NCI-H69 (cell line): Measurements from ENCODE around the gene SELENON.

Source experiments
- DNase-seq: peaks from one replicate; lab custom pipeline; 2025; lab: John Stamatoyannopoulos, UW

The SELENON gene

DNA sequence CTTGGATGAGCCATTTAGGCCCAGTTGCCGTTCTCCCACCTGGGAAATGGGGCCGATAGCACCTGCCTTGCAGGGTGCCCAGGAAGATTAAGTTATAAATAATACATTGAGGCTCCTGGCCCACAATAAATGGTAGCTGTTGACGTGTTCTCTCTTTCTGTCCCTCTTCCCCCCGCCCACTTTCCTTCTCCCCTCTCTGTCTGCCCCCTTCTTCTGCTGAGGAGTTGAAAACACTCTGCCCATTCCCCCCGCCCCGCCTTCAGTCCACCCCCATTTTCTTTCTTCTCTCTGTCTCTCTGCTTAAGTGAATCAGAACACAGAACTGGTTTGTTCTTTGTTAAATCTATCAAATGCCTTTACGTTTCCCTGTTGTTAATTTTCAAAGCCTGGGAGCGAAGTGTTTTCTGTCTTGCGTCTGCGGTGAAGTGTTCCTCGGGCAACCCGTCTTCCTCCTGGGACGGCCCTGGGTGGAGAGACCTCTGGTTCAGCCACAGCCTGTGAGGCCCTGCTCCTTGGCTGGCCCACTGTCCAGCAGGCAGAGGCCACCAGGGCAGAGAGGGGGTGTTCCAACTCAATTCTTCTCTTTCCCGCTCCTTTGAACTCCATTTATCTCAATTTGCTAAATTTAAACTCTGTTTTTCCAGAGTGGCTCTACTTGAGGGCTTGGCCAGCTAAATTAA lies 29.3 kb upstream of the SELENON start:
- DNase-seq, result no peak

DNA sequence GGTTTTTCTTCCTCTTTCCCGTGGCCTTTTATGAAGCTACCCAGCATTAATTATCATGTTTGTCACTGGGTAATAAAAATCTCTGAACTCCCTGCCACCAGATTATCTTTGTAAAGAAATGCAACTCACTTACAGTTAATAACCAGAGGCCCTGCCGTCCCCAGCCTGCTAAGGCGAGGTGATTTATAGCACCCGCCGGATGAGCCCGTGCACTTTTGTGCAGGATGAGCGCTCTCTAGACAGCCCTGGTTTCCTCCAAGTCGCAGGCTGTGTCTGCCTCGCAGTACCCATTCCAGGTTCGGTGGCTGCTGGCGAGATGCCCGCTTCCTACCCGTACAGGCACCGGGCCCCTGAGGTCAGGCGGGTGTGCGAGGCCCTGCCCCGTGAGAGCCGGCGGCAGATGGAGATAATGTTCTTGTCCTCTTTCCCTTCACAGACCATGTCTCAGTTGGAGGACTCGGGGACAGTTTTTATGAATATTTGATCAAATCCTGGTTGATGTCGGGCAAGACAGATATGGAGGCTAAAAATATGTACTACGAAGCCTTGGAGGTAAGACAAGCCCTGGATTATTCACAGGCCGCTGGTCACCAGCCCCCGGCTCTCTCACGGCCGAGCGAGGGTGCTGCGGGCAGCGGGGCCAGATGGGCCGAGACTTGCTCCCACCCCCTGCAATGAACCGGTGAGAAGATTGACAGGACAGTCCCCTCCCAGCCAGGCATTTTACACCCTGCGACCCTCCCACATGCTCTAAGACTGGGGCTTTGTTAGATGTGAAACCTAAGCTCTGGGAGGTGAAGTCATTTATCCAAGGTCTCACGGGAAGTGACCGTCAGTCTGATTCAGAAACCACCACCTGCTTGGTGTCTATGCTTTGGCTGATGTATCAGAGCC lies 28.5 kb upstream of the SELENON start:
- peak; percentile 83 for DNase-seq

DNA sequence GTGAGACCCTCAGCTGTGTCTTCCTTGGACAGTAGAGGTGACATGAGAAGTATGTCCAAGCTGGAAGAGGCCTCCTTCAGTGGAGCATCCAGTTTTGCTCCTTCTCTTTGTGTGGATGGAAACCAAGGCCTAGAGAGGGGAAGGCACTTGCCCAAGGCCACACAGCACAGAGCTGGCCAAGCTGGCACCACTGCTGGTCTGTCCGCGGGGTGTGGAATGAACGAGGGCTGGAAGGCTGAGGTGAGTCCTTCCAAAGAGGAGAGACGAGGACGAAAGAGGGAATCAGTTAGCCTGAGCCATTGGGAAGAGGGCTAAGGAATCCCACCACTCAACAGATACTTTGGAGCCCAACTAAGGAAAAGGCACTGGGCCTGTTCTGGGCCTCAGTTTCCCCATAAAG lies 27.8 kb upstream of the SELENON start:
- DNase-seq, result no peak

DNA sequence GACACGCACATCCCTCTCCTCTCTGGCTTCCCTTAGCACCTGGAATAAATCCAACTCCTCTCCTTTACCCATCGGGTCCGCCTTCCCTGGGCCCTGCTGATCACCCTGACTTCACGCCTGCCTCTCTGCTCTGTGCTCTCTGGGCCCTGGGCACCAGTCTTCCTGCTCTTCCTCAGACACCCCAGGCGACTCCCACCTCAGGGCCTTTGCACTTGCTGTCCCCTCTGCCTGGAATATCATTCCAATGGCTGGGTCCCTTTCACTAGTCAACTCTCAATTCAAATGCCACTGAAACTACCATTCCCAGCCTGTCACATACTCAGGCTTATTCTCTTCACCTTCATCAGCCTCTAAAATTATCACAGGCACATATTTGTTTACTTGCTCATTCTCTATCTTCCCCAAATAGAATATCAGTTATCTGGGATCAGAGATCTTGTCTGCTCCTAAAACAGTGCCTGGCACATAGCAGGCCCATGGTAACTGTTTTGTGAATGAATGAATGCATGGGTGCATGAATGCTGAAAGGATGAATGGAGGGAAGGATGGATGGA lies 27.2 kb upstream of the SELENON start:
- DNase-seq, result peak; percentile 8

DNA sequence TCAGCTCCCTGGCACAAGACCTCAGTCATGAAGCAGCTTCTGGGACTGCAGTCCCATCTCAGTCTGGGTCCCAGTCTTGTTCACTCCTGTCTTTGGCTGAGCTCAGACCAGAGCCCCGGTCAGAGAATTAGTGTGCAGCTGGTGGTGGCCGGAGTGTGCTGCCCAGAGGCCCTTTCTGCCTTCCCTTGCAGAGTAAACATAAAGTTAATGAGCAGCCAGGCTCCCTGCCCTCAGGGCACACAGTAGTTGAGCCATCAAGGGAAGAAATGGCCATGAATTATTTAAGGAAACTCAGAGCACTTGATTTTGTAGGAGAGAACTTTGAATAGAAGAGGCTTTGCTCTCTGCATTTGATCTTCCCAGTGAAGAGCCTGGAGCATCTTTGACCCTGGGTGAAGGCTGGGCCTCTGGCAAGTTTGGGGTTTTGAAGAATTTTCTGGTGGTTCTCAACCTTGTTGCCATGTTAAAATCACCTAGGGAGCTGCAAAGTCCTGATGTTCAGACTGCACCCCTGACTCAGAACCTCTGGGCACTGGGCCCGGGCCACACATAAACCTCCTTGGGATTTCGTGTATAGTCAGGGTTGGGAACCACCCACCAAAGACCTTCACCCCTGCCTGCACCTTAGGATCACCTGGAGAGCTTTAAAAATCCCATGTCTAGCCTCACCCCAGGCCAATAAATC lies 26.4 kb upstream of the SELENON start:
- peak; percentile 85 for DNase-seq

DNA sequence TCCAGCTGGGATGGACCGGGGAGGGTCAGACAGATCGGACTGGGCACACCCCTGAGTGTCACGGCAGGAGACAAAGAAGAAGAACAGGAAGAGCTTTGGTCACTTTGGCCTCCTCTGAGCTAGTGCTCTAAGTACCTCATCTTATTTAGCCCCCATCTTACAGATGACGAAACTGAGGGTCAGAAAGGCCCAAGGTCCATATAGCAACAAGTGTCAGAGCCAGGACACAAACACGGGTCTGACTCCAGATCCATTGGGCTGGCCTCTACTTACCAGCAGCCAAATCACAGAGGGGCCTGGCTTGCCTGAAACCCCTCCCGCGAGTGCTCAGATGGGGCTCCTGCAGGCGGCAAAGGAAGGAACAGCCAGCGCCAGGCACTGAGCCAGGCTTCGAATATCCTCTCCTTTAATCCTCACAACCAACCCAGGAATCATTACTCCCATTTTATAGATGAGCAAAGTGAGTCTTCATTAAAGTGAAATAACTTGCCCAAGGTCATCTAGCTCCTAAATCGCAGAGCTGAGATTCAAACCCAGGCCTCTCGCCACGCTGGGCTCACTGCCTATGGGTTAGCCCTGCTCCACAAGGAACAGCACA lies 25.7 kb upstream of the SELENON start:
- DNase-seq, result peak; percentile 56

DNA sequence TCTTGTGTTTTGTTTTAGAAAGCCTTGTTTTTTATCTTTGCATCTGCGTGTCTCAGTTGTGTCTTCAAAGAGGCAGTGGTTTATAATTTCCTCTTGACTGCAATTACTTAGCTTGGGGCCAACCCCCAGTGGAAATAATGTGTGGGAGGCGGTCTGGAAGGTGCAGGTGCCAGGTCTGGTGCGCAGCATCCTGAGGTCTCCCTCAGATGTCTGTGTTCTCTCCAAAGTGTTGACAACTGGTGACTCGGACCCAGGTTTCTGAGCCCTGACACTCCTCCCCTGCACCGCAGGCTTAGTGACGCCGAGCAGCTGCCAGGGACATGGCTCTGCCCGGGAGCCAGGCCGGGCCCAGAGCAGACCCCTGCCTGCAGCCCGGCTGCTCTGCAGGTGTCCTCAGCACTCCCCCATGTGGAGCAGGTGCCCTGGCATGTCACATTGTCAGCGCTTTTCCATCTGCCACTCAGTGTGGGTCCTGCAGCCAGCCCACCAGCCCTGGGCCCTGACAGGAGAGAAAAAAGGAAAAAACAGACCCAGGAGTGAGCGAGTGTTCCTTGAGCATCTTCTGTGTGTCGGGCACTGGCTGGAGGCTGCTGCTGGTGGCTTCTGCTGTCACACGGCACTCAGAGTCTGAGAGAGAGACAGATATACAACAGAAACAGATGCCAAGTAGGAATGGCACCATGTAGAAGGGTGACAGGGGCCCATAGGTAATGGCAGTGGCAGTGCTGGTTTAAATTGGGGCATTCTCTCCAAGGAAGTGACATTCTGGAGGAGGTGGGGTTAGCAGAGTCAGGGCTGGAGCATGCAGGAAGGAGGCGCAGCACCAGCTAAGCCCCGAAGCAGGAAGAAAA lies 24.8 kb upstream of the SELENON start:
- peak; percentile 85 for DNase-seq

DNA sequence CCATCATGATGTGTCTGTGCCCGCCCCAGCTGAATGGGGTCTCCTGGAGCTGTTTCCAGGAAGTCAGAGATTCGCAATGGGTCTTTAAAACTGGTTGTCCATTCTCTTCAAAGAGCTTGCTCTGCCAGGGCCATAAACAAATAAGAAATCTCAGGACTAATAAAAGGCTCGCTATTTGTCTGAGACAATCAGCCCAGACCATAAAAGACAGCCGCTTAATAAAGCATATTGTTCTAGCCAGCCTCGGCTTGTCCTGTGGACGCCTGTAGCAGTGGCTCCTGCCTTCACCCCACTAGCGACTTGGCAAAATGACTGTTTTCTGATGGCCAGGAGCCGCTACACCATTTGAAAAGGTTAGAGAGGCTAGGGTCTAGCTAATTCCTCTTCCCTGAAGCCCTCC lies 20.6 kb upstream of the SELENON start:
- no peak for DNase-seq

DNA sequence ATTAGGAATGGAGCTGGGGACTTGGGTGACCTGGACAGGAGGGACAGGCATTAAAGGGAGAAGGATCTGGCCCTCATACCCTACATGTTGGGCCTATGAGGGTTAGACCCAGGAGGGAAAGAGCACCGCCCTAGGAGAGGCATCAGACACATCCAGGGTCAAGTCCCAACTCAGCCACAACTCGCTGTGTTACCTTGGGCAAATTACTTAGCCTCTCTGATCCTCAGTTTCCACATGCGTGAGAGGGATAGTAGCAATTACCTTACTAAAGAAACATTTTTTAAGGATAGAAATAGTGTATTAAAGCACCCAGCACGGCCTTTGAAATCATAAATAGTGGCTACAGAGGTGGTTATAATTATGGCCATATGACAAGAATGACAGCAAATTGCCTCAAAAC lies 20.1 kb upstream of the SELENON start:
- no peak for DNase-seq

DNA sequence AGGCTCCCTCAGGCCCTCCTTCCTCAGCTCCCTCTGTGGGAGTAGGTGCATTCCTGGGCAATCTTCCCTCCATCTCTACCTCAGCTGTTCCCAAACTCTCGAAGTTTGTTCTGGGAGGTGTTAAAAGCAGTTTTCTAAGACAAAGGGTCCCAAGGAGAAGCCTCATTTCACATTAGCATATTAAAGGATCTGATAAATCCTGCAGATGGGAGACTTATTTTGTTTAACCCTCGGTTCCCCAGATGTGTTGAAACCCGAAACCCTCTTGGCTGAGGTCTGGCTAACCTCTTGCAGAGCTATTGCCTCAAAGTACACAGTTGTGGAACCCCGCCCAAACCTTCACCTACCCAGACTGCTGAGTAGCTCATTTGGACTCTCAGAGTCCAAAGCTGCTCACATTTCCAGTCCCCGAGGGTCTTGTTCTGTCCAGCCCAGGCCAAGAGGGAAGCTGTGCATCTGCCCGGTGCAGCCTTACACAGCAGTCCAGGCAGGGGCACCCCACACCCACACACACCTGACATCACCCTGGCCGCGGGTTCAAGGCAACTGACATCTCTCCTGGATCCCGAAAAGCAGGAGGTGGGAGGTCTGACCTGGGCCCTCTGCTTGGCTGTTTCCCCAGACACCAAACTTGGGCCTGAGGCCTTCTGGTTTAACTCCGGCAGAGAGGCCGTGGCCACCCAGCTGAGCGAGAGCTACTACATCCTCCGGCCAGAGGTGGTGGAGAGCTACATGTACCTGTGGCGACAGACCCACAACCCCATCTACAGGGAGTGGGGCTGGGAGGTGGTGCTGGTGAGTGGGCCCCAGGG lies 19.5 kb upstream of the SELENON start:
- DNase-seq, result peak; percentile 76

DNA sequence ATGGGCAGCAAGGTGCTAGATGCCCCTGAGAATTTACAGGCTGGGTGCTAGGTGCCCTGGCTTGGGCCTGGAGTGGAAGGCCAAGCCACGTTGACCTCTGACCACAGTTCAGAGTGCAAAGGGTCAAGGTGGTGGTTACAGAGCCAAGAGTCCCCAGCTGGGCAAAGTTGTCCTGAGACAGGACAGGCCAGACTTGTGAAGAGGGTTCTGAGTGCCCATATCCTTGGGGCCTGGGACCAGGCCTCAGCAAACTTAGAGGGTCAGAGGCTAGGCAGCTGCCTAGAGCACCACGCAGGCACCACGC lies 18.9 kb upstream of the SELENON start:
- DNase-seq, result no peak

DNA sequence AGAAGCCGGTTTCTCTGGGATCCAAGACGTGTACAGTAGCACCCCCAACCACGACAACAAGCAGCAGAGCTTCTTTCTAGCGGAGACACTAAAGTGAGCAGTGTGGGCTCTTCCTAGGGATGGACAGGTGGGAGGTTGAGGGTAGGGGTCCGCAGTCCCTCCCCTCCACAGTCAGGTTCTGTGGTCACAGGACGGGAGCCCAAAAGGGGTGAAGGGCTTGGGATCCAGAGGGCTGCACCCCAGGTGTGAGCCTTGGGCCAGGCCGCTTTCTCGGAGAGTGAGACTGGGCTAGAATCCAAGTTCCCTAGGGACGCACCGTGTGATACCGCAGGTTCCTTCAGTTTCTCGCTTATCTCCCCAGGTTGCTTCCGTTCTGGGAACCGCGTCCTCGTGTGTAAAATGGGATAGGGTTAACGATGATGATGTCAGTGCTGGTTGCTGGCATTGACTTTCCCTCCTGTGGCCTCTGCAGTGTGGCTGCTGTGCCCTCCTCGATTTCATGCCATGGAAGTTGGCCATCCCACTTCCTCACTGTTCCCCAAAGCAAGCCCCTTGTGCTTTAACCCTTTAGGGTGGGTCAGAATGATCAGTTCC lies 17.3 kb upstream of the SELENON start:
- peak; percentile 73 for DNase-seq

DNA sequence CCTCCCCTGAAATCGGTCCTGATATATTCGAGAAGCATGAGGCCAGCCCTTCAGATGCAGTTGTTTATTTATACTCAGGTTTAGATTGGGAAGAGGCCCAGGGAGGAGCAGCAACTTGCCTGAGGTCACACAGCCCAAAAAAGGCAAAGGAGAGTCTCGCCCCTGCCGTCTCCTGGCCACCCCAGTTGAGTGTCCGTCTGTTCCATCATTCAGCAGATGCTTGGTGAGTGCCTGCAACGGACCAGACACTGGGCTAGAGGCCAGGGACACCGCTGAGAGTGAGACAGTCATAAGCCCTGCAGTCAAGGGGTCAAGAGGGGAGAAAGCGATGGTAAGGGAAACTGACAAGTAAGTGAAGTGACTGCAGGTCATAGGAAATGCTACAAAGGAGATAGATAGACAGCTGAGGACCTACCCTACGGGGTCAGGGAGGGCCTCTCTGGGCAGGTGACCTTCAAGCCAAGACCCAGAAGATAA lies 15.4 kb upstream of the SELENON start:
- peak; percentile 22 for DNase-seq

DNA sequence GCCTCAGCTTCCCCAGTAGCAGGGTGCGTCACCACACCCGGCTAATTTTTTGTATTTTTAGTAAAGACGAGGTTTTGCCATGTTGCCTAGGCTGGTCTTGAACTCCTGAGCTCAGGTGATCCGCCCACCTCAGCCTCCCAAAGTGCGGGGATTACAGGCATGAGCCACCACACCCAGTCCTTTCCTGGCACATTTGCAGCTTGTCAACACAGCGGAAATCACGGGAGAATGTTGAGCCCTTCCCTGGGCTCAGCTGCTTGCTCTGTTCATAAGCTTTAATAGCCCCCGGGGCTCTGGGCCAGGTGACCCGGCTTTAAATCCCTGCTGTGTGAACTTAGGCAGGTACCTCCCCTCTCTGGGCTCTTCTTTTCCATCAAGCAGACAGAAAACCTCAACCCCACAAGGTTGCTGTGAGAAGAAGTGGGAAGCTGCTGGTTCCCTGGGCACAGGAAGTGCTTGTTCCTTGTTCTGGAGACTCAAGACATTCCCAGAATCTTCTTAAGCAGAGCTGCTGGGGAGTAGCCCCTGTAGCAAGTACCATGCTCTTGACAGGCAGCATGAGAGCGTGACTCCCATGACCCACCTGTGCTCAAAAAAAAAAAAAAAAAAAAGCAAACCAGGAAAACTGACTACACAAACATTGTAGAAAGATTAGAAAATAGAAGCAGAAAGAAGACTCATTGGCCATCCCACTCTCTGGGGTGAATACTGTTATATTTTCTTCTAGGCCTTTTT lies 14.5 kb upstream of the SELENON start:
- peak; percentile 87 for DNase-seq

DNA sequence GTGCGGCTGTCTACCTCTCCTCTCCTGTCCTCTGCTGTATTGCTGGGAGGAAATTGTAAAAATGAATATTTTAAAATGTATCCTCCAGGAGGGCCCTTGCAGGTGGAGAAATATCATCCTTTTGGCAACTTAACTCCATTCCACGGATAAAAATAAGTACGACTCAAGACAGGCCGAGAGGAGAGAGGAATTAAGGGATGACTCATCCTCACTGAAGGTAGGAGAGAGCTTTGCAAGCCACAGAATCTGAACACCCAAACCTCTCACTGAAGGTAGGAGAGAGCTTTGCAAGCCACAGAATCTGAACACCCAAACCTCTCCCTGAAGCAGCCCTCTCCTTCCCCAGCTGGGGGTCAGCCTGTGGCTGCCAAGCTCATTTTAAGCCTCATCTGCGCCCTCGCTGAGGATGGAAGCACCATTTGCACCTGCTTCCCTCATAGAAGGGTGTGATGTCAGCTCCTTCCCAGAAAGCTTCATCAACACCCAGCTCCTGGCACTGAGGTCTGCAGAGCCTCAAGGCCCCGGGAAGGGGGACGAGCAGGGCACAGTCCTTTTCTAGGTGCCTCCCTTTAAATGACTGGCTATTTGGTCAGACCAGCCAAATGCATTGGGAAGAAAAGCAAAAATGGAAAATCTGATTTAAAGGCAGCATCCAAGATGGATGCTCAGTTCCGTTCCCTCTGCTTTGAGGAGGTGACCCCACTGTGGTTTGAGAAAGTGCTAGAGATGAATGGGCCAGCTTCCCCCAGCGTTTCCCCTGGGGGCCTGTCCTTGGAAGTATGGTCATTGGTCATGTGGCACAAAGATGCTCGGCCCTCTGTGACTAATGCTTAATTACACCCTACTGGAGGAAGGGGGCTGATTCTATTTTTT lies 12.9 kb upstream of the SELENON start:
- DNase-seq, result peak; percentile 62

DNA sequence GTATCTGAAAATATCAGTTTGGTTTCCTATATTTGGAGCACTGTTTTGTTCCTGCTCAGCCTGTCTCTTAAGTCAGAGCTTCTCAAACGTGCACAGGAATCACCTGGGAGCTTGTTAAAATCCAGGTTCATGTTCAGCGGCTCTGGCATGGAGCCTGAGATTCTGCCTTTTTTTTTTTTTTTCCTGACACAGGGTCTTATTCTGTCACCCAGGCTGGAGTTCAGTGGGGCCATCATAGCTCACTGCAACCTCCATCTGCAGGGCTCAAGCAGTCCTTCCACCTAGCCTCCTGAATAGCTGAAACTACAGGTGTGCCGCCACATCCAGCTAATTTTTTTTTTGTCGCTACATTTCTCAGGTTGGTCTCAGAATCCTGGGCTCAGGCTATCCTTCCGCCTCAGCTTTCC lies 12.2 kb upstream of the SELENON start:
- DNase-seq, result no peak

DNA sequence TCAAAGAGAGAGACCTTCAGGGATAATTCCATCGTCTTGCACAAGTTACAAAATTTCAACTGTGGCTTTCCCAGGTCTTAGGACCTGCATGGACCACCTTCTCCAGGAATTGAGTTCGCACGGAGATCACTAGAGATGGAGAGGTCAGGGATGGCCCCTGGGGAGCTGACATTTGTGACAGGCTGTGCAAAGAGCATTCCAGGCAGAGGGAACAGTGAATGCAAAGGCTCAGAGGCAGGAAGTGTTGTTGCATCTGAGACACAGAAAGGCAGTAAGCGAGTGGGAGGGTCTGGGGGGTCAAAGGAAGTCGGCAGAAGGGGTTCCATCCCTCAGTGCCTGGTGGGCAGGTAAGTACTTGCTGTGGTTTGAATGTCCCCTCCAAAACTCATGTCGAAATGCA lies 9.5 kb upstream of the SELENON start:
- no peak for DNase-seq

DNA sequence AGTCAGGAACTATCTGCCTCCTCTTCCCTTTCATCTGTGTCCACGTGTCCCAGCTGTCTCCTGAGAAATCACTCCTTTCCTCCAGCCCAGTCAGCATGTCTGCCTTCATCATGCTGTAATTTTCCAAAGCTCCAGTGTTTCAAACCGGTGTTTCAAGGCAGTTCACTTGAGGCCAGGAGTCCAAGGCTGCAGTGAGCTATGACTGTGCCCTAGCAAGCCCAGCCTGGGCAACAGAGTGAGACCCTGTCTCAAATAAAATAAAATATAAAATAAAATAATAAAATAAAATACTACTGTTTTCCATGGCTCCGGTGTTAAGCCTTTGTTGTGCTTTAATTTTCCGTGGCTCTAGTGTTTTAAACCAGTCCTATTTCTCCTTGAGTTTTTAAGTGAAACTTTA lies 7.9 kb upstream of the SELENON start:
- no peak for DNase-seq
